Astrocyte (in vitro differentiated cells and primary cell): ENCODE data around the gene SIVA1. TPM values are rescaled to one million over a fixed set of nuclear protein-coding genes. Genes with fewer than 3 reads are reported as not detected.
A peak's percentile ranks its signal among the peaks of the same experiment; 100 is the strongest.

Experiments used
- DNase-seq: peaks from one replicate; pipeline ENCODE4 v3.0.0-alpha.2; 2010; ENCODE audit warnings: low read depth
- FAIRE-seq: peaks from 2 replicates; lab custom pipeline; 2011; peaks lifted over from hg19 to GRCh38; lab: Jason Lieb, UNC
- H2AFZ ChIP-seq: 2 replicates; pipeline ENCODE4 v1.6.0; 2012; ENCODE audit warnings: low read depth, low read length, inconsistent platforms
- H3K27ac ChIP-seq: 2 replicates; pipeline ENCODE4 v1.5.1; 2011; ENCODE audit warnings: low read depth, low read length, inconsistent platforms
- H3K27me3 ChIP-seq: 2 replicates; pipeline ENCODE4 v1.6.0; 2011; ENCODE audit warnings: low read length, inconsistent platforms; ENCODE audit not compliant: insufficient read depth
- H3K36me3 ChIP-seq: 2 replicates; pipeline ENCODE4 v1.5.1; 2011; ENCODE audit warnings: low read length, inconsistent platforms; ENCODE audit not compliant: insufficient read depth
- H3K4me1 ChIP-seq: 2 replicates; pipeline ENCODE4 v1.5.1; 2011; ENCODE audit warnings: low read length, inconsistent platforms; ENCODE audit not compliant: insufficient read depth
- H3K4me2 ChIP-seq: 2 replicates; pipeline ENCODE4 v1.6.0; 2012; ENCODE audit warnings: low read length, inconsistent platforms
- H3K4me3 ChIP-seq: 2 replicates; pipeline ENCODE4 v1.5.1; 2011; ENCODE audit warnings: low read depth, mild to moderate bottlenecking, low read length, inconsistent platforms; ENCODE audit not compliant: insufficient read depth
- H3K79me2 ChIP-seq: 2 replicates; pipeline ENCODE4 v1.6.0; 2012; ENCODE audit warnings: mild to moderate bottlenecking, low read length, inconsistent platforms; ENCODE audit not compliant: insufficient read depth
- H3K9ac ChIP-seq: 2 replicates; pipeline ENCODE4 v1.6.0; 2012; ENCODE audit warnings: mild to moderate bottlenecking, low read length, inconsistent platforms
- H3K9me3 ChIP-seq: 2 replicates; pipeline ENCODE4 v1.5.1; 2012; ENCODE audit warnings: low read depth, mild to moderate bottlenecking, low read length, inconsistent platforms; ENCODE audit not compliant: insufficient read depth
- H4K20me1 ChIP-seq: 2 replicates; pipeline ENCODE4 v1.6.0; 2012; ENCODE audit warnings: low read length, inconsistent platforms; ENCODE audit not compliant: insufficient read depth
- H3K27ac Mint-ChIP-seq: one replicate; pipeline ENCODE4 v1.8.0; 2021; ENCODE audit warnings: mild to moderate bottlenecking, mixed read lengths; ENCODE audit not compliant: unreplicated experiment
- H3K27me3 Mint-ChIP-seq: one replicate; pipeline ENCODE4 v1.8.0; 2021; ENCODE audit warnings: low read depth, mixed read lengths; ENCODE audit not compliant: unreplicated experiment
- H3K36me3 Mint-ChIP-seq: one replicate; pipeline ENCODE4 v1.8.0; 2021; ENCODE audit warnings: low read depth, mixed read lengths; ENCODE audit not compliant: unreplicated experiment
- H3K4me1 Mint-ChIP-seq: one replicate; pipeline ENCODE4 v1.8.0; 2021; ENCODE audit warnings: low read depth, mixed read lengths; ENCODE audit not compliant: unreplicated experiment
- H3K4me3 Mint-ChIP-seq: one replicate; pipeline ENCODE4 v1.8.0; 2021; ENCODE audit warnings: mild to moderate bottlenecking, moderate library complexity, mixed read lengths; ENCODE audit not compliant: unreplicated experiment
- H3K9me3 Mint-ChIP-seq: one replicate; pipeline ENCODE4 v1.8.0; 2021; ENCODE audit warnings: mild to moderate bottlenecking, mixed read lengths; ENCODE audit not compliant: unreplicated experiment
- EZH2 ChIP-seq: IDR thresholded peaks from 2 replicates; pipeline ENCODE4 v1.6.1; 2012; ENCODE audit warnings: mild to moderate bottlenecking, low read length, inconsistent platforms; ENCODE audit not compliant: insufficient read depth
- total RNA-seq: library from RNA; stranded (reverse); gene quantifications from 2 replicates; pipeline ENCODE4 v1.2.1, GENCODE V29; 2021
- TF ChIP-seq, protein P1 (sequence below): IDR thresholded peaks from 2 replicates; pipeline ENCODE4 v1.5.1; 2011; ENCODE audit warnings: low read depth, mild to moderate bottlenecking, inconsistent platforms, low read length, moderate library complexity; ENCODE audit not compliant: insufficient read depth

SIVA1 gene
- total RNA-seq, 1 donor from 2014 or later = 51.0 TPM

DNA sequence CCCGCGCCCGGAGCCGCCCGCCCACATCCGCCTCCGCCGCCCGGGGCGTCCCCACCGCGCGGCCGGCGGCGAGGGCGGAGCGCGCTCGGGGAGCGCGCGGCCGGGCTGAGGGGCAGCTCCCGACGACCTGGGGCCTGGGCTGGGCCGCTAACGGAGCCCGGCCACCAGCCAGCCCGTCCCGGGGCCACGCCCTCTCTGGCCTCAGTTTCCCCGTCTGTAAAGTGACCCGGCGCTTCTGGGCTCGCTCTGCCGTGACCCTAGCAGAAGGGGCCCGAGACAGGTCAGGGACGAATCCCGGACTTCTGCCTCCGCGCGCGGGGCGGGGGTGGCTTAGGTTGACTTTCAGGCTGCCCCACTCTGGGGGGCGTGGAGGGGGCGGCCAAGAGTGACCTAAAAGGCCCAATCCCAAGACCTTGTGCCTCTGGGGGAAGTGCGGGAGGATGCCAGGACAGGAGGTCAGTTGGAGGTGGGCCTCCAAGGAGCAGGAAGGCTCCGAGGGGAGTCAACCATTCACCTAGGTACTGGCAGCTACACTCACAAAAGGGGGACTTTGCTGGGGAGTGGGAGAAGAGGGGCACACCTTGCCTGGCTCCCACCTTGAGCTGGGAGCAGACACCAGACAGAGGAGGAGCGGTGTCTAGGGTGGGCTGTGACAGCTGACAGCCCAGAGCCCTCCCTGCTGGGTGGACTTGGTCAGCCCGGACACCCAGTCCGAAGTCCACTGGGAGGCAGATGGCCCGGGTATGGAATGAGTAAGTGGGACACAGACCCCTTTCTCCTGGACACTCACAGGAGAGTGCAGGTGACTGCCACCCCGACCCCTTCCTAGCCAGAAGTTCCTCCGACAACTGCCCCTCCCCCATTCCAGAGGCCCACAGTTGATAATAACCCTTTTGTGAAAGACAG lies 43.1 kb downstream of the SIVA1 start:
- peak overlapping the region; percentile 73 for H2AFZ ChIP-seq
- FAIRE-seq (no peak), DNase-seq (no peak)
- Mint-ChIP-seq H3K4me1 (peaks cover 25% of the 10 kb centered on the region), H3K27me3 (no peaks in the 10 kb centered on the region), H3K36me3 (peaks cover 3% of the 10 kb centered on the region), H3K4me3 (peak overlapping the region; percentile 85), H3K9me3 (no peaks in the 10 kb centered on the region), H3K27ac (no peak overlapping the region)
- no peaks in the 10 kb centered on the region for H3K36me3 ChIP-seq
- H4K20me1 ChIP-seq = peaks cover 38% of the 10 kb centered on the region
- peaks cover 23% of the 10 kb centered on the region for H3K4me1 ChIP-seq
- H3K9me3 ChIP-seq = no peaks in the 10 kb centered on the region
- peak overlapping the region; percentile 69 for H3K9ac ChIP-seq
- peaks cover 41% of the 10 kb centered on the region for H3K79me2 ChIP-seq
- H3K27me3 ChIP-seq = peaks cover 3% of the 10 kb centered on the region
- TF ChIP-seq, protein P1, sequence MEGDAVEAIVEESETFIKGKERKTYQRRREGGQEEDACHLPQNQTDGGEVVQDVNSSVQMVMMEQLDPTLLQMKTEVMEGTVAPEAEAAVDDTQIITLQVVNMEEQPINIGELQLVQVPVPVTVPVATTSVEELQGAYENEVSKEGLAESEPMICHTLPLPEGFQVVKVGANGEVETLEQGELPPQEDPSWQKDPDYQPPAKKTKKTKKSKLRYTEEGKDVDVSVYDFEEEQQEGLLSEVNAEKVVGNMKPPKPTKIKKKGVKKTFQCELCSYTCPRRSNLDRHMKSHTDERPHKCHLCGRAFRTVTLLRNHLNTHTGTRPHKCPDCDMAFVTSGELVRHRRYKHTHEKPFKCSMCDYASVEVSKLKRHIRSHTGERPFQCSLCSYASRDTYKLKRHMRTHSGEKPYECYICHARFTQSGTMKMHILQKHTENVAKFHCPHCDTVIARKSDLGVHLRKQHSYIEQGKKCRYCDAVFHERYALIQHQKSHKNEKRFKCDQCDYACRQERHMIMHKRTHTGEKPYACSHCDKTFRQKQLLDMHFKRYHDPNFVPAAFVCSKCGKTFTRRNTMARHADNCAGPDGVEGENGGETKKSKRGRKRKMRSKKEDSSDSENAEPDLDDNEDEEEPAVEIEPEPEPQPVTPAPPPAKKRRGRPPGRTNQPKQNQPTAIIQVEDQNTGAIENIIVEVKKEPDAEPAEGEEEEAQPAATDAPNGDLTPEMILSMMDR = no peak
- TF ChIP-seq EZH2 = no peak
- H3K27ac ChIP-seq = no peak overlapping the region
- H3K4me3 ChIP-seq = peak overlapping the region; percentile 39
- H3K4me2 ChIP-seq = peak overlapping the region; percentile 86

DNA sequence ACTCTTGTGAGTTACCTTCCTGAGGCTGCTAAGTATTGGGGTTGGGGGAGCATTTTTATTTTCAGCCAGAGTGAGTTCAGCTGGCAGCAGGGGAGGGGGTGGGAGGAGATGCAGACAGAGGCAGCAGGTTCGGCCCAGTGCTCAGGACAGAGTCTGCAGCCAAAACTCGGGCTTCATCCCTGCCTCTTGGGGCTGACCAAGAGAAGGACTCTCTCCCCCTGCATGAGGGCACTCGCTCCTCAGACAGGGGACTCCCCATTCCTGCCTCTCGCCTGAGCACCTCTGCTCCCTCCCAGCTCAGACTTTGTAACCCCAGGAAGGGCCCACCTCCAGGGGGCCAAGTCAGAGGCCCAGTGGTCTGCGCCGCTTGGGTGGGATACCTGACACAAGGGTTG lies 43.7 kb downstream of the SIVA1 start:
- Histone ChIP-seq H3K4me2 (no peak overlapping the region), H3K79me2 (peaks cover 34% of the 10 kb centered on the region), H2AFZ (no peak overlapping the region), H3K9me3 (no peaks in the 10 kb centered on the region), H3K4me1 (peaks cover 28% of the 10 kb centered on the region), H4K20me1 (peaks cover 36% of the 10 kb centered on the region), H3K9ac (no peak overlapping the region), H3K27ac (no peak overlapping the region), H3K27me3 (peaks cover 3% of the 10 kb centered on the region), H3K4me3 (no peak overlapping the region), H3K36me3 (no peaks in the 10 kb centered on the region)
- H3K27me3 Mint-ChIP-seq = no peaks in the 10 kb centered on the region
- H3K36me3 Mint-ChIP-seq = no peaks in the 10 kb centered on the region
- TF ChIP-seq, protein P1 = no peak
- TF ChIP-seq EZH2 = no peak
- DNase-seq (no peak), FAIRE-seq (no peak)
- peaks cover 22% of the 10 kb centered on the region for H3K4me1 Mint-ChIP-seq
- no peak overlapping the region for H3K27ac Mint-ChIP-seq
- H3K9me3 Mint-ChIP-seq = no peaks in the 10 kb centered on the region
- peak overlapping the region; percentile 85 for H3K4me3 Mint-ChIP-seq
